SJSA1 (cell line): ENCODE measurements around the gene SPRN. TPM values are rescaled to one million over a fixed set of nuclear protein-coding genes. Genes with fewer than 3 reads are reported as not detected.
A peak's percentile ranks its signal among the peaks of the same experiment; 100 is the strongest.
"Not testable (repeated sequence)": the region's sequence is repeated elsewhere in the genome, so short reads cannot be mapped to it uniquely, and the experiment has no call there.

Experiments used
- DNase-seq, 2 experiments: peaks; one replicate each; pipeline ENCODE4 v3.0.0-alpha.2; 2015 to 2020; ENCODE audit warnings: low spot score in 2 of 2, low read depth in 1 of 2
- H3K27ac ChIP-seq: fragments of 250-450 bp; sonication (Bioruptor Pico); 2 replicates; pipeline ENCODE4 v1.5.1; 2020; ENCODE audit warnings: mild to moderate bottlenecking, moderate library complexity
- H3K27me3 ChIP-seq: fragments of 250-450 bp; sonication (Bioruptor Pico); replicated peaks from 2 replicates; pipeline ENCODE4 v1.5.1; 2020; ENCODE audit warnings: mild to moderate bottlenecking, moderate library complexity
- H3K36me3 ChIP-seq: fragments of 250-450 bp; sonication (Bioruptor Pico); 2 replicates; pipeline ENCODE4 v1.5.1; 2020; ENCODE audit warnings: mild to moderate bottlenecking
- H3K4me1 ChIP-seq: fragments of 250-450 bp; sonication (Bioruptor Pico); replicated peaks from 2 replicates; pipeline ENCODE4 v1.6.1; 2021; ENCODE audit warnings: mild to moderate bottlenecking
- H3K4me3 ChIP-seq: fragments of 250-450 bp; sonication (Bioruptor Pico); 2 replicates; pipeline ENCODE4 v1.5.1; 2020; ENCODE audit warnings: mild to moderate bottlenecking
- H3K9me3 ChIP-seq: fragments of 250-450 bp; sonication (Bioruptor Pico); replicated peaks from 2 replicates; pipeline ENCODE4 v1.5.1; 2020; ENCODE audit warnings: mild to moderate bottlenecking
- total RNA-seq: library from RNA; depleted of rRNA; stranded (reverse); fragments of >200 nt; shearing (Covaris generic); gene quantifications from 2 replicates; pipeline ENCODE4 v1.2.3, GENCODE V29; 2014

SPRN gene
- total RNA-seq, 1 experiment from 2014 or later: not detected

- H3K27me3 ChIP-seq: no peaks in the 10 kb centered on the region
- H3K9me3 ChIP-seq: peaks cover 16% of the 10 kb centered on the region
- H3K36me3 ChIP-seq: no peaks in the 10 kb centered on the region
- H3K4me3 ChIP-seq: no peak overlapping the region
- H3K4me1 ChIP-seq: no peaks in the 10 kb centered on the region
- no peak for DNase-seq
- H3K27ac ChIP-seq: no peak overlapping the region
These were observed 26.9 kb upstream of the SPRN start for GRCh38 chr10:133451346-133451745.

- no peak for DNase-seq
- Histone ChIP-seq H3K27ac (no peak overlapping the region), H3K9me3 (peaks cover 27% of the 10 kb centered on the region), H3K36me3 (no peaks in the 10 kb centered on the region), H3K27me3 (no peaks in the 10 kb centered on the region), H3K4me1 (no peaks in the 10 kb centered on the region), H3K4me3 (no peak overlapping the region)
These were observed 23.7 kb upstream of the SPRN start for GRCh38 chr10:133448120-133448519.

DNA sequence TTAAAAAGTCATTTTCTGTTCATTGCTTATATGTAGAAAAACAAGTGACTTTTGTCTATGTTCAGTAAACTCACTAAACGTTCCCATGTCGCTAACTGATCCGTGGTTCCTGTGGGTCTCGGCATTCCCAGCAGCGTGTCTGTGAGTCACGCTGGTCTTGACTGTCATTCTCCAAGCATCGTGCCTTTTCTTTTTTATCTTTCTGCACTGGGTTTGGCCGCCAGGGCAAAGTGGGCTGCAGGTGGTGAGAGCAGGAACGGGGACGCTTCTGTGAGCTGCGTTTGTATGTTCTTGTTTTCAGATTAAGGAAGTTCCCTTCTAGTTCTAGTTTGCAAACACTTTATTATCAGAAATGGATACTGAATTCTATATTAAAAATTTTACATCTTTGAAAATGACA lies 22.6 kb upstream of the SPRN start:
- Histone ChIP-seq H3K4me3 (no peak overlapping the region), H3K27ac (no peak overlapping the region), H3K4me1 (no peaks in the 10 kb centered on the region), H3K36me3 (no peaks in the 10 kb centered on the region), H3K27me3 (no peaks in the 10 kb centered on the region), H3K9me3 (peaks cover 27% of the 10 kb centered on the region)
- peak in 1 of 2 experiments; percentile 6 for DNase-seq

DNA sequence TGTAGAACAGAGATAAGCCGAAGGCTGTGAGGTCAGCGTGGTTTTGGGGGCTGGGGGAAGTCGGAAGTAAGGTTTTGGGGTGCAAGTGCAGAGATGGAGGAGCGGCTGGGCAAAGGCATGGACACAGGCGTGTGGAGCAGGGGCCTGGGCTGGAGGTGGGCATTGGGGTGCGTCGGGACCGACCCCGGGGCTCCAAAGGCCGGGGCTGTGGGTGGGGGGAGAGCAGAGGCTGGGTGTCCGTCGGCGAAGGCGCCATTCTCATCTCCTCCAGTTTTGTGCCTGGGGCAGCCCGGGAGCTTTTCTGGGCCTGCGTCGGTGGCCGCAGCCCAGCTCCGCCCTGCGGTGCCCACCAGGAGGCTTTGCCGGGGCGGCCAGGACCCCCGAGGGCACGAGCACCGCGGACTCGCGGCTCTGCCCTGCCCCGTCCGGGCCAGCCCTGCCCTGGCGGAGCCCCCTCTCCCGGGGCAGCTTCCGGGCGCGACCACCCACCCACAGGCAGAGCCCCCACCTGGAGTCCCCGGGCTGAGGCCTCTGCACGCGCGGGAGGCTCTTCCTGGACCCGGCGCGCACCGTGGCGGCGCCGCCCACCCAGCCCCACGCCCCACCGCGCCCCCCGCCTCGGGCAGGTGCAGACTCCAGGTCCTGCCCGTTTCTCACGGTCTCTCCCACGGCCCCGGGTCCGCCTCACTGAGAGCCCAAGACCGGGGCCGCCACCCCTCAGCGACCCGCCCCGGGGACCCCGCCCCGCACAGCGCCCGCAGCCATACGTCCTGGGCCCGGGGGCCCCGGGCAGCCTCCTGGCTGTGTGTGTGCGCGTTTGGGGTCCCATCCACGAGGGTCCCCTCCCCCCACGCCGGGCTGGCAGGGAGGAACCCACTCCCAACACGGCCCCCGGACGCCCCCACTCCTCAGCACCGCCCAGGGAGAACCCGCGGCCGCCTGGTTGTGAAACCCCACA lies 21.6 kb upstream of the SPRN start:
- peaks cover 27% of the 10 kb centered on the region for H3K9me3 ChIP-seq
- no peaks in the 10 kb centered on the region for H3K36me3 ChIP-seq
- no peak overlapping the region for H3K4me3 ChIP-seq
- H3K27ac ChIP-seq: no peak overlapping the region
- no peaks in the 10 kb centered on the region for H3K27me3 ChIP-seq
- H3K4me1 ChIP-seq: no peaks in the 10 kb centered on the region
- peak in 1 of 2 experiments; percentile 31 for DNase-seq

DNA sequence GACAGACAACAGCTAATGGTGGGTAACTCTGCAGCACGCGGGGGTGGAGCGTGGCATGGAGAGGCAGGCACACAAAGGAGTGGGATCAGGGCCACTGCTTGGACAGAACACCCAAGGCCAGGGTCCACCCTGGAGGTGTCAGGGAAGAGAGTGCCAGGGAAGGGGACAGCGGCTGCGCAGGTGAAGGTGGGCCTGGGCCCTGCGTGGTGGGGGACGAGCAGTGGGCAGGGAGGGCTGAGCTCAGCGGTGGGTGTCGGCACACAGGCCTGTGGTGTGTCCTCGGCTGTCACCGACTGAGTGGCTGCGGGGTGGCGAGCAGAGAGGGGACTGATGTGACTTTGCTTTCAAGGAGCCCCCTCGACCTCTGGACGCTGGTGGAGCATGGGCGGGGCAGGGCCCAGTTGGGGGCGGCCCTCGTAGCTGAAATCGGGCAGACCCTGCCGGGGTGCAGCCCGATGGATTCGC lies 20.9 kb upstream of the SPRN start:
- Histone ChIP-seq H3K4me3 (no peak overlapping the region), H3K36me3 (no peaks in the 10 kb centered on the region), H3K27ac (no peak overlapping the region), H3K4me1 (no peaks in the 10 kb centered on the region), H3K27me3 (no peaks in the 10 kb centered on the region), H3K9me3 (peaks cover 27% of the 10 kb centered on the region)
- peak in 1 of 2 experiments; percentile 33 for DNase-seq

DNA sequence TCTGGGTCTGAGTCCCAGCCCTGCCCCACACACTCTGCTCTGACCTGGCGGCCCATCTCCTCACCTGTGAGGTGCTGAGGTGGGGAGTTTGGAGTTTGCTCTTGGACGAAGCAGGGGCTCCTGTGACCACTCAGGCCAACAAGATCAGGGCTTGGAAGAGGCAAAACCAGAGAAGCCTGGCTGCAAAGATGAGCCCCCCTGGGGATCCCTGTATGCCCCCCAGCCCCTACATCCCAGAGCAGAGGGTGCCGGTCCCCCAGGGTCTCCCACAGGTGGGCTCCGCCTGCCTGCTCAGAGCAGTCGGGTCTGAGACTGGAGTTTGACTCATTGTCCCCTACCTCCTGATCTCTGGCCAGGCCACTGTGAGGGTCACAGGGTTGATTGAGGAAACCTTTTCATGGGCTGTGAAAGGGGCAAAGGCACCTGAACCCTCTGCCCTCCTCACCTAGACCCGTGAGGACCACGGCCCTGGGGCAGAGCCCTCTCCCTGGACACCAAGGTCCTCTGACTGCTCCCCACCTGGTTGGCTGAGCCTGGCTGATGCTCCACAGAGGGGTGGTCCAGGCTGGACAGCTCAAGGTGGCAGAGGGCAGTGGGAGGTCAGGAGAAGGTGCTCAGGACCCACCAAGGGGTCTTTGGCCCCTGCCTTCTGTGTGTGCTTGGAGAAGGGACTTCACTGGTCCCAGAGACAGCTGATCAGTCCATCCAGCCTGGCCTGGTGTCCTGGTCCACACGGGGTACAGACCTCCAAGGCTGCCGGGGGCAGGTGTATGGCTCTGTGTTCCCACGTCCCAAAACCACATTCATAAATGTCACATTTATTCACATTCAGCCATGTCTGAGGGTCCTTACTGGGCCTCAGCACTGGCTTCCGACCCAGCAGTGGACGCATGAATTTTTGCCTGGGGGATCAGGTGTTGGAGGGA lies 20.2 kb upstream of the SPRN start:
- peak in 1 of 2 experiments; percentile 37 for DNase-seq
- Histone ChIP-seq H3K9me3 (peaks cover 27% of the 10 kb centered on the region), H3K4me1 (no peaks in the 10 kb centered on the region), H3K27me3 (no peaks in the 10 kb centered on the region), H3K36me3 (no peaks in the 10 kb centered on the region), H3K4me3 (no peak overlapping the region), H3K27ac (no peak overlapping the region)

- no peak overlapping the region for H3K27ac ChIP-seq
- no peaks in the 10 kb centered on the region for H3K27me3 ChIP-seq
- H3K36me3 ChIP-seq: no peaks in the 10 kb centered on the region
- H3K4me3 ChIP-seq: no peak overlapping the region
- peak in 1 of 2 experiments; percentile 25 for DNase-seq
- no peaks in the 10 kb centered on the region for H3K4me1 ChIP-seq
- H3K9me3 ChIP-seq: peaks cover 22% of the 10 kb centered on the region
These were observed 18.8 kb upstream of the SPRN start for GRCh38 chr10:133442967-133443924.

DNA sequence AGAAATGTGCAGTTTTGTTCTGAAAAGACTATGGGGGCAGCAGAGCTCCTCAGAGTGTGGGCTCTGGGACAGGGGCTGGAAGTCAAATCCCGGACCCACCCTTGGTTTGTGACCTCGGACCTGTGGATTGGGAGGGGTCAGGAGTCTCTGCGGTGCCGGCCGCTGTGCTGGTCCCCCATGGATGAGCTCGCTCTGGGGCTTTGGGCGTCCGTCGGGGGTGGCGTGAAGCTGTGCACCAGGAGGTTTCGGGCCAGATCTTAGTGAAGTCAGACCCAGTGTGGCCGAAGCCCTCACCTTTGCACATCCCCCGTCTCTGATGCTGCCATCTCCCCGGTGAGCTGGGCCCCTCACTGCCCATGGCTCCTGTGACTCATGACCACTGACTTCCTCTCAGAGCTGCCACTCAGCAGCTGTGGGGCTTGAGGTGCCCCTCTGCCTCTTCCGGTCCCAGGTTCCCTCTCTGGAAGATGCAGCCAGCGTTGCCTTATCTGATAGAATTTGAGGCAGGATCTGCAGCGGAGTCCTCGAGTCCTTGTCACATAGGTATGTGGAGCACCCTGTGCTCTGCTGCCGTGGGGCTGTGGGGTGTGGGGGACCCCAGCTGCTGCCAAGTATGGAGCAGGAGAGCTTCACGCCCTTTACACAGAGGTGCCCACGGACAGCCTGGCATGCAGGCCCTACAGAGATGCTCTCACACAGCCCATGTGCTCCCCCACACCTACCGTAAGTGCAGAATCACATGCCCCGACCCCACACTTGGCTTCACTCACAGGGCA lies 18.0 kb upstream of the SPRN start:
- Histone ChIP-seq H3K4me3 (no peak overlapping the region), H3K27me3 (no peaks in the 10 kb centered on the region), H3K4me1 (no peaks in the 10 kb centered on the region), H3K36me3 (no peaks in the 10 kb centered on the region), H3K9me3 (peaks cover 19% of the 10 kb centered on the region), H3K27ac (no peak overlapping the region)
- peak in 1 of 2 experiments; percentile 38 for DNase-seq

DNA sequence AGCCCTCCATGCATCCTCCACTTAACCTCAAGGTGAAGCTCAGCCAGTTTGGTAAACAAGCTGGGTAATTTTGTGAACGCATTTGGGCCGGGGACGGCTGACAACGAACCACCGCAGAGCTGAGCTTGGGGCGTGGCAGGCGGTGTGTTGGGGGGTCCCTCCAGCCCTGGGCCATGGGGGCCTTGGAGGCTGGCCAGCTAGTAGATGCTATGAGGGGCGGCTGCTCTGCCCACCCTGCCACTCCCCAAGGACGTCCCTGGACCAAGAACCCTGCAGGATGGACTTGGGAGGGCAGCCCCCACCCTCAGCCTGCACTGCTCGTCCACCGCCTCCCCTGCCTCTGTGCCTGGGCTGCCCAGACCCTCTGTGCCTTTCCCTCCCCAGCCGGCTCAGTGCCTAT lies 17.4 kb upstream of the SPRN start:
- H3K27ac ChIP-seq: no peak overlapping the region
- no peaks in the 10 kb centered on the region for H3K4me1 ChIP-seq
- no peak overlapping the region for H3K4me3 ChIP-seq
- DNase-seq: peak in 1 of 2 experiments; percentile 38
- peaks cover 19% of the 10 kb centered on the region for H3K9me3 ChIP-seq
- H3K36me3 ChIP-seq: no peaks in the 10 kb centered on the region
- no peaks in the 10 kb centered on the region for H3K27me3 ChIP-seq

DNA sequence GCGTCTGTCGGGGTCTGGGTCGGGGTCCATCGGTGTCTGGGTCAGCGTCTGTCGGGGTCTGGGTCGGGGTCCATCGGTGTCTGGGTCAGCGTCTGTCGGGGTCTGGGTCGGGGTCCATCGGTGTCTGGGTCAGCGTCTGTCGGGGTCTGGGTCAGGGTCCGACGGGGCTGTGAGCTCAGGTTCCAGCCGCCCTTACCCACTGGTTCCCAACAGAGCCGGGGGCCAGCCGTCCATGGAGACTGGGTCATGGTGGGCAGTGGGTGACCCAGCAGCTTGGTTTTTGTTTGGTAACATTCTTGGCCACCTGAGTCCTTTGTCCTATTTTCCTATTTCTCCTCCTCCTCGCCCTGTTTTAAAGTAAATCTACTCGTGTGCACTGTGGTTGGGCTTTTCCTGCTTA lies 16.9 kb upstream of the SPRN start:
- not testable (repeated sequence) for H3K4me3 ChIP-seq

GRCh38 chr10:133440633-133441285 lies 16.3 kb upstream of the SPRN start:
- Histone ChIP-seq H3K36me3 (no peaks in the 10 kb centered on the region), H3K27me3 (no peaks in the 10 kb centered on the region)
- DNase-seq: no peak

More for the DNA sequence above, 16.9 kb upstream of the SPRN start:
- not testable (repeated sequence) for DNase-seq, H3K27ac ChIP-seq, H3K36me3 ChIP-seq, H3K27me3 ChIP-seq, H3K4me1 ChIP-seq
- peaks cover 16% of the 10 kb centered on the region for H3K9me3 ChIP-seq

More at GRCh38 chr10:133440633-133441285, 16.3 kb upstream of the SPRN start:
- Histone ChIP-seq H3K27ac (no peak overlapping the region), H3K4me1 (no peaks in the 10 kb centered on the region), H3K4me3 (no peak overlapping the region), H3K9me3 (peaks cover 13% of the 10 kb centered on the region)
